Measurements from ENCODE around the gene BTNL9.
"Not testable (repeated sequence)": the region's sequence is repeated elsewhere in the genome, so short reads cannot be mapped to it uniquely, and the experiment has no call there.

Gene BTNL9

DNA sequence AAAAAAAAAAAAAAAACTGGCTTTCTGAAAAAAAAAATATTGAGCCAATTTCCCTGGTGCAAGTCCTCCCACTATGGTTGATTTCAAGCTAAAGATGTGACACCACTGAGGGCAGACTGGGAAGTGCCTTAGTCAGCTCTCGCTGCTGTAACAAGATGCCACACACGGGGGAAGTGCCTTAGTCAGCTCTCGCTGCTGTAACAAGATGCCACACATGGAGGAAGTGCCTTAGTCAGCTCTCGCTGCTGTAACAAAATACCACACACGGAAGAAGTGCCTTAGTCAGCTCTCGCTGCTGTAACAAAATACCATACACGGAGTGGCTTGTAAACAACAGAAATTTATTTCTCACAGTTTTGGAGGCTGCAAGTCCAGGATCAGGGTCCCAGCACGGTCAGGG, 23.4 kb downstream of the BTNL9 start:
- DNase-seq = no peak

DNA sequence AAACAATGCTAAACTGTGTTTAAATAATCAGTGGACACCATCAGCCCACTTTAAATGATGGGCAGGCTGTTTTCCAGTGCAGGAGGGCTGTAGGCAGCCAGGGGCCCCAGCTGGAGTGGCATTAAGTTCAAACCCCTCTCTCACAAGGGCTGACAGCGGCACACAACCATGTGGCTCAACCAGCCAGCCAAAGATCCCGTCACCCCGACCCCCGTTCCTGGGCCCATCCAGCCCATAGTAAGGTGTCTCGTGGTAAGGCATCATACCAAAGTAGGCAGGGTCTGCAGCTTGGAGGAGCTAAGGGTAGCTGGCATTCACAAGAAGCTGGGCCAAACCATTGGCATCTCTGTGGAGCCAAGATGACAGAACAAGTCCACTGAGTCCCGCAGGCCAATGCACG, 24.9 kb downstream of the BTNL9 start:
- DNase-seq = no peak

DNA sequence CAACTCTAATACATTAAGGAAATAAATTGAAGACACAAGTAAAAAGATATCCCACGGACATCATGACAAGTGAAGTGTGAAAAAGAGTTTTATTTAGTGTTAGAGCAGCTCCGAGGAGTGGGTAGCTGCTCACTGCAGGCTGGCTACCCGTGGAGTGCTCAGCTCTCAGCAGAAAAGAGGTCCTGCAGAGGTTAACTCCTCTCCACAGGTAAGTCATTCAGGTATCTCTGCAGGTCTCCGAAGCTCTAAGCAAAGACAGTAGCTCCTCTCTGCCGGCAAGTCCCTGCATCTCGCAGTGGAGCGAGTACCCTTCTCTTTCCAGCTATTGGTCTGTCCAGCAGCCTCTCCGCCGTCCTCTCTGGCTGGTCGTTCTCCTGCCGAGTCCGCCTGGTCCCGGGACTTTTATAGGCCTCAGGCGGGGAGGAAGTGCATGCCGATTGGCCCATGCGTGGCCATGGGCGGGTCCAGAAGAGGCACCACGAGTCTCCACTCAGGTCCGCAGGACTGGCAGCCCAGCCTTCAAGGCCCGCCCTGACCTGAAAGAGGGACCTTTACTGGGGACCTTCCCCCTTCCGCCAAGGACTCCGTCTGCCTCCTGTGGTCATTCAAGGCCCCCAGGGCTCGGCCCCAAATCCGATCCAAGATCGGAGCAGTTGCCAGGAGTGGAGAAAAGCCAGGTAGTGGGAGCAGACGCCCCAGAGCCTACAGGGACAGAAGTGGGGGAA, 29.9 kb downstream of the BTNL9 start:
- DNase-seq = no peak

DNA sequence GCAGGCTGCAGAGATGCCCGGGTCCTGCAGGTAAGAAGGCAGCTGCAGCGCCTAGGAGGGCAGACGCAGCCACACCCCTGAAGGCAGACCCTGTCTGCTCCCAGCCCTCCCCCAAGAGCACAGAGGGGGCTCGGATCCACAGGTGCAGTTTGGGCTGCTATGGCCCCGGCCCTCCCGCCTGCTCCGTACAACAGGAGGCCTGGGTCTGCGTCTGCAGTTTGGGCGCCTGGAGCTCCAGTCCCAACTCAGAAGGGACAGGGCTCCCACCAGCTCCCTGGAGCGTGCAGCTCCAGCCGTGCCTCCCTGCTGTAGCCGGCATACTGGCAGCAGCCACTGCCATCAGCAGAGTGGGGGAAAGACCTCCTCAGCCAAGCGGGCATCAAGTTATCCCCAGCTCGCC, 30.5 kb downstream of the BTNL9 start:
- no peak for DNase-seq

DNA sequence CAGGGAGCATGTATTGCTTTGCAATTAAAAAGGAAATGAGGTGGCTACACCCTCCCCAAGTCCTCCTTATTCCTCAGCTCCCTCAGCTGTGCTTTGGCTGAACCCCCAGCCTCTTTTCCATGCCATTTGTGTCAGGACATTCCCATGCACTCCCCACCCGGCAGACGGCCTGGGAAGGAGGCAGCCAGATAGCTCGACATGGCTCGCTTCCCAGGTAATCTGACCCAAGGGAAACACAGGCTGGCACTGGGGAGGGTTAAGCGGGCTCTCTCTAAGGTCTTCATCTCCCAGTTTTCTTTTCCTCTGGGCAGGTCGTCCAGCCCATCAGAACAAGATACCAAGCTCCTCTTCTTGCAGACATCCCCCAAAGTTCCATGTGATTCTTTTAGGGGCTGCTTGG, 31.2 kb downstream of the BTNL9 start:
- no peak for DNase-seq

DNA sequence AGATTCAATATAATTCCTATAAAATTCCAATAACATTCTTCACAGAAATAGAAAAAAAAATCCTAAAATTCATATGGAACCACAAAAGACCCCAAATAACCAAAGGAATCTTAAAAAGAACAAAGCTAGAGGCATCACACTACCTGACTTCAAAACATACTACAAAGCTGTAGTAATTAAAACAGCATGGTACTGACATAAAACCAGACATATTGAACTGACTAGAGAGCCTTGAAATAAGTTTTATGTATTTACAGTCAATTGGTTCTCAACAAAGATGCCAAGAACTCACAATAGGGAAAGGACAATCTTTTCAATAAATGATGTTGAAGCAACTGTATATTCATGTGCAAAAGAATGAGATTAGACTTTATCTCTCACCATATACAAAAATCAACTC, 36.9 kb downstream of the BTNL9 start:
- DNase-seq = no peak

DNA sequence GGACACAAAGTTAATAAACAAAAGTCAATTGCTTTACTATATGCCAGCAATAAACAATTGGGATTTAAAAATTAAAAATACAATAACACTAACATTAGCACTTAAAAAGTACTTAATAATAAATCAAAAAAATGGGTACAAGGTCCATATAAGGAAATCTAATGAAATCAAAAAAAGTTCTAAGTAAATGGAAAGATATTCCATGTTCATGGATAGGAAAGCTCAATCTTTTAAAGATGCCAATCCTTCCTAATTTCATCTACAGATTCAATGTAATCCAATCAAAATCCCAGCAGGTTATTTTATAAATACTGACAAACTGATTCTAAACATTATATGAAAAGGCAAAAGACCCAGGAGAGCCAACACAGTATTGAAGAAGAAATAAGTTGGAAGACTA, 41.9 kb downstream of the BTNL9 start:
- DNase-seq = no peak

DNA sequence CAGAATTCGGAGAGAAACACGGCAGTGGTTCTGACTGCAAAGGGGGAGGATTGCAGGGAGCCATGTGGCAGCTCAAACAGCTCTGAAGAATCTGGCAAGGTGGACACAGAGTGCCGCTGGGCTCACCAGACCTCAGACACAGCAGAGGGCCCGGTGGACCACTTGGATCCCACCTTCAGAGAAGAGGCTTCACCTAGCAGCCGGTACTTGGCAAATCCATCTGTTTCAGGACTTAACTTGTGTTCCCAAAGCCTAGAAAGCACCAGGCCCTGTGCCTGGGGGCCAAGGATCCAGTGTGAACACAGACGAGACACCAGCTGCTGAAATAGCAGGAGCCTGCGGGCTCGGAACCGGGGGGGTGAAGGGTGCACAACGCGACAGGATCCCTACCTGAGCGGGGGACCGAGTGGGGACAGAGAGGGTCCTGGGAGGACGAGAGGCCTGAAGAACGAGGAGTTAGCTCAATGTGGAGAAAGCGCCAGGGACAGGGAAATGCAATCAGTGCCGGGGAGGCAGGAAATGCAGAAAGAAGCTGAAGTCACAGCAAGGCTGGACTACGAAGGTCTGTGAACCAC, 44.6 kb downstream of the BTNL9 start:
- DNase-seq = no peak

DNA sequence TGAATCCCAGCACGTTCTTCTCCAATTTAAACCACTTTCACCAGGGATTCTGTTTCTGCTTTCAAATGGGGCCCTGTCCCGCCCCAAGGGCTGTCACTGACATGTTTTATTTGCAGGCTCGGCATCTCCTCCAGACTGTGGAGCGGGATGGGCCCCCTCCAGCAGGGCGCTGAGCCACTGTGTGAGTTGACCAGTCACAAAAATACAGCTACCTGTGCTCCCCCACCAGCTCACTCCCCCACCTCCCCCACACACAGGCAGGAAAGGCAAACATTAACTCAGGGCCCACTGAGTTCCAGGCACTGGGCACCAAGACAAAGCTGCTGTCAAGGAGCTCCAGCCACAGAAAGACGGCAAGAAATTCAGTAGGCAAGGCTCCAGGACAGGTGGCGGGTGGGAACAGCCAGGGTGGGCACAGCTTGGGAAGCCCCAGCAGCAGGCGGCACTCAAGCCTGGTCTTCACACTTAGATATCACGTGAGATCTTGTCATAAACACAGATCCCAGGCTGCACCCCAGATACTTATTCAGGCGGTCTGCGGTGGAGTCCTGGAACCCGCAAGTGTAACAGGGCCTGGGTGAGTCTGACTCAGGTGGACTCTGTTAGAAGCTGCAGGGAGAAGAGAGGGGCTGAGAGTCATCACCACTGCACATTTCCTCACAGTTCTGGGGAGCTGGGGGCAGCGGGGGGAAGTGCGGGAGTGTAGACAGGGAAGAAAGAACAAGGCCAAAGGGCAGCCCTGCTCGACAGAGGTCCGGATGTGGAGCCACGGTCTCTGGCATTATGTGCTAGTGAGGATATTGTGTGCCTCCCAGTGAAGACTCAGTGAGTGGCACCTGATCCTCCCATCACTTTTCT, 46.2 kb downstream of the BTNL9 start:
- no peak for DNase-seq

DNA sequence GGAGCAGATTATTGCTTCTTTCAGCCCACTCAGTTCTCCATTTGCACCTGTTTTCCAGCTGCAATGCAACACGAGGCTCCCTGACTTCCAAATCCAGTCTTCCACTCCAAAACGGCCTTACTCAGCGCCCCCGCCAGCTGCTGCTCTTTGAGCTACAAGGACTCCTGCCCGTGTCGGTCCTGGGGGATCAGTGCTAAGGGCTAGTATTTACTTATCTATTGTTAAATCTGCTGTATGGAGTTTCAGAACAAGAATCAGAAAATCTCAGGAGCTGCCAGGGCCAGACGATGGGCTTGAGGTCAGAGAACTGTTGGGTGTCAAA, 46.8 kb downstream of the BTNL9 start:
- DNase-seq = no peak

DNA sequence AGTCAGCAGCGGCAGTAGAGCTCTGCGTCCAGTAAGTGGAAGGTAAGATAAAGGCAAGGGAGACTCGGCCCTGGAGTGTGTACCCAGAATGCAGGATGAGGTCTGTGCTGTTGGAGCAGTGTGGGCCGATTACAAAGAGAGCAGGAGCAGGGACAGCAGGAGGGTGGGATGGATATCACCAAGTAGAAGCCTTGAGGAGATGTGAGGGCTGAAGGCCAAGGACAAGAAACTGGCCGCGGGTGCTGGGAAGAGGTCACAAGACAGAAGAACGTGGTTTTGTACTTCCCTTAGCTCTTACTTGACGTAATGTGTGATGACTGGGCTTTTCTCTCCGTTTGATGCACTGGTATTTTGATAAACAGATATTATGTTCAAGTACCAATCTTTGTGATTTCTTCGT, 47.2 kb downstream of the BTNL9 start:
- DNase-seq = no peak

DNA sequence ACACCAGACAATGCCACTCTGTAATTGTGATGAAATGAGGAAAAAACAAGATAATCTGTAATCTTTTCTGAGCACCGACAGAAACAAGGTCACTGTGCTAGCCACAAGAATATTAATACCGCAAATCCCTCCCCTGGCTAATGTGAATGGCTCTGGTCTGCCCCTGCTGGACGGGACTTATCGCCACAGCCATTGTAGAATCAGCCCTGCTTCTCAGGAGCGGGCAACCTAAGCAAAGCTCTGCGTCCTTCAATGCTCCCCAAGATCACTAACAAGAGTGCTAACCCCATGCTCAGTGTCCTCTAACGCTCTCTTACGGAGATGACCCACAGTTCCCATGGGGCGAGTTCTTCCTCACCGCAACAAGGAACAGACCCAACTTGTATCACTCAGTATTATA, 48.2 kb downstream of the BTNL9 start:
- DNase-seq = no peak

DNA sequence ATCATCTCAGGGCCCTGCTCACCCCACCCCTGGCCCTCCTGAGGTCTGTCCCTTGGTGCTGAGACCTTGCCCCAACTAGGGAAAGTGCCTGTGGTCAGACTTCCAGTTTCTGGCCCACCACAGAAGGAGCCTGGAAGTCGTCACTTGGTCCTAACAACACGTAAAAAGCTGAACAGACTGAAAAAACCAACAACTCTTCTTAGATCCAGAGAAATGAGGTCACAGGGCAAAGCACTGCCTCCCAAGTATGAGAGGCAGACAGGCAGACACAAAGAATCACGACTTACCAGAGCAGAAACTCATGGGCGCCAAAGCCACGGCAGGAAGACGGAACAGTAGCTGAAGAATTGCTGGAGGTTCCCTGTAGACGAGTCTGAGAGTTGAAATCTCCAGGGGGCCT, 52.4 kb downstream of the BTNL9 start:
- DNase-seq = no peak

DNA sequence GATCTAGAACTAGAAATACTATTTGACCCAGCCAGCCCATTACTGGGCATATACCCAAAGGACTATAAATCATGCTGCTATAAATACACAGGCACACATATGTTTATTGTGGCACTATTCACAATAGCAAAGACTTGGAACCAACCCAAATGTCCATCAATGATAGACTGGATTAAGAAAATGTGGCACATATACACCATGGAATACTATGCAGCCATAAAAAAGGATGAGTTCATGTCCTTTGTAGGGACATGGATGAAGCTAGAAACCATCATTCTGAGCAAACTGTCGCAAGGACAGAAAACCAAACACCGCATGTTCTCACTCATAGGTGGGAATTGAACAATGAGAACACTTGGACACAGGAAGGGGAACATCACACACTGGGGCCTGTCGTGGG, 55.1 kb downstream of the BTNL9 start:
- DNase-seq = not testable (repeated sequence)

DNA sequence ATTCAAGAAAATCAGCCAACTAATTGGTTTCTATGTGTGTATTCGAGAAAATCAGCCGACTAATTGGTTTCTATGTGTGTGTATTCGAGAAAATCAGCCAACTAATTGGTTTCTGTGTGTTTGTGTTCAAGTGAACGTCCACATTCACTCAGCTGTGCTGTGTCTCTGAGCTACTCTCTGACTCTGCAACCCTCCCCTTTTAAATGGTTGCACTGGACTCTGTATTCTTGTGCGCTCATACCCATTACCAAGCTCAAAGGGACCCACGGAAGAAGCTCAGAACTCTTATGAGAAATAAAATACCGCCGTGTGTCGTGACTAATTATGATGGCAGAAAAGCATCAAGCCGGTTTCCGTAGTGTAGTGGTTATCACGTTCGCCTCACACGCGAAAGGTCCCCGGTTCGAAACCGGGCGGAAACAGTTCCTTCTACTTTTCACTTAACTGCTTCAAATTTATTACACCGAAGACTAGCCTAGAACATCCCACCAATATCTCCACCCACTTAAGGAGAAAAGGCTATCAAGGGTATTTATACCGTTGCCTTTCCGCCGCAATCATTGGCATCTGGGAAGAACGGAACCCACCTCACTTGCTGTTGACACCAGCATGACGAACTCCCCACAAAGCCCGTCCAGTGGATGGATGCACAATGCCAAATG, 56.8 kb downstream of the BTNL9 start:
- not testable (repeated sequence) for DNase-seq

DNA sequence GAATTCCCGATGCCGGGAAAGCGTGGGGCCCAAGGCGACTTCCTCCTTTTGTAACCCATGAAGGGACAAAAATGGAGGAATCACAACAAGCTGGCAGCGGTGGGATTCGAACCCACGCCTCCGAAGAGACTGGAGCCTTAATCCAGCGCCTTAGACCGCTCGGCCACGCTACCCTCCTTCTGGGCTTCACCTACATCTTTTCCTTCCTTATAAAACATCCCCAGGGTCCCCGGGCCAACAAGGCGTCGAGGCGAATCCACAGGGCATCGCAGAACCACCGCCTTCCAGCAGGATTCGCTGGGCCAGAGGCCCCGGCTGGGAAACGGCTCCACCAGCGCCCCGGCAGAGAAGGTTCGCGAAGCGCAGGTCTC, 57.3 kb downstream of the BTNL9 start:
- not testable (repeated sequence) for DNase-seq

DNA sequence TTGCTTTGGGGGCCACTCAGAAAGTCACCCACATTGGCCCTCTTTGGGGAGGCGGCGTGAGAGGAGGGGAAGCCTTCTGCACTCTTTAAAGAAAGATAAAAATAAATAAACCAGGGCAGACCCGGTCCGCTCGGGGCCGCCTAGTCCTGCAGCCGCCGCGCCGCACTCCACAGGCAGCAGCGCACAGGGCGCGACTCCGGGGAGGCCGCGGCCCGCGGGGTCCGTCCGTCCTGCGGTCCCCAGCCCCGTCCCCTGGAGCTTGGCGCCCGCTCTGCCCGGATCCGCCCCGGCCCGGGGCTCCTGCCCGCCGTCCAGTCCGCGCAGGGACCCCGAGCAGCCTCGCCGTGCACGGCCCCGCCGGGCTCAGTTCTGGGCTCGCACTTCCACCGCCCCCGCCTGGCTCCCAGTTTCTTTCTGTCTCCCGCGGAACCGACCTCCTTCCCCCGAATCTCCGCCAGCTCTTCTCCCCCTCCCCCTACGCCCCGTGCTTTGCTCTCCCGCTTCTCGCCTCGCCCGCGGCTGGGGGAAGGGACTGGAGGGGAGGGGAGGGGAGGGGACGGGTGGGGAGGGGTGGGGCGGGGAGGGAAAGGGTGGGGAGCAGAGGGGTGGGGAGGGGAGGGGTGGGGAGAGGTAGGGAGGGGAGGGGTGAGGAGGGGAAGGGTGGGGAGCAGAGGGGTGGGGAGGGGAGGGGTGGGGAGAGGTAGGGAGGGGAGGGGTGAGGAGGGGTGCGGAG, 57.9 kb downstream of the BTNL9 start:
- DNase-seq = not testable (repeated sequence)

DNA sequence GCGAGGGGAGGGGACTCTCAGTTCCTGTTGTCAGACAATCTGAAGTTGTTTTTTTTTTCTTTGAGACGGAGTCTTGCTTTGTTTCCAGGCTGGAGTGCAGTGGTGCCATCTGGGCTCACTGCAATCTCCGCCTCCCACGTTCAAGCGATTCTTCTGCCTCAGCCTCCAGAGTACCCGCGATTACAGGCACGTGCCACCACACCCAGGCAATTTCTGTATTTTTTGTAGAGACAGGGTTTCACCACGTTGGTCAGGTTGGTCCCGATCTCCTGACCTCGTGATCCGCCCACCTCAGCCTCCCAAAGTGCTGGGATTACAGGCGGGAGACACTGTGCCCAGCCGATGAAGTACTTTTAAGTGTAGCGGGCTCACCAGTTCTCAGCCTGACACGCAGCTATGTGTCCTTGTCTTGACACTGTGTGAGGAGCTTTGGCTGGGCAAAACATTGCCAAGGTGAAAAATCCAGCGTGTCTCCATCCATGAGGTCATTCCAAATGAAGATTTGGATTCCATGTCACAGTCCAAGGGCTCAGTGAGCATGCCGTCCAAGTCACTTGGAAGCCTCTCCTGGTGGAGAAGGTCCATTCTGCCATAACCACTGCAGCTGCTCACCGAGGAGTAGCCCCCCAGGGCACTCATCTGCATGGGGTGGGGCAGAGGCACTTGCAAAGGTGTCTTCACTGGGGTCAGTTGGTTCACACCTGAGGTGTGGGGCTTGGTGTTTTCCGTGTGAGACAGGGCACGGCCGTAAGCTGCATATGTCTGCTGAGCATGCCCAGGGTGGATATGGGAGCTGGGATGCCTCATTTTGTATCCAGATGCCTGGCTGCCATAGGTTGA, 58.9 kb downstream of the BTNL9 start:
- DNase-seq = no peak

DNA sequence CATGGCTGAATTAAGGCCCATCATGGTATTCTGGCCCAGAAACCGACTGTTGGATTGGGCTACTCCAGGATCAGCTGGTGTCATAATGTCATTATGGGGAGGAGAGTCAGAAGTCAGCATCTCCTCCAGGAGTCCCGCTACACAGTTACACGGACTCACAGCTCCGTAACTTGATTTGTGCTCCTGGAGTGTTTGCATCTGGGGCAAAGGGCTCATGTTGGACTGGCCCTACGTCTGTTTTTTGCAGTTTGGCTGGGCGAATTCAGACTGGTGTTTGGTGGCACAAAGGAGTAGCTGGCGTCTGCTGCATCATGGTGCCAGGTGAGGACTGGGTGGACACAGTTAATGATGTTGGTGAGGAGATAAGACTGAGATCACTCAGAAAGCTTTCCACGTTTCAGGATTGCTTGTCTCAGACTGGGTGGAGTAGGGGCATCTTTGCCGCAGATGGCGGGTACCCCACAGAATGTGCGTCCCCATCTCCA, 59.6 kb downstream of the BTNL9 start:
- no peak for DNase-seq

DNA sequence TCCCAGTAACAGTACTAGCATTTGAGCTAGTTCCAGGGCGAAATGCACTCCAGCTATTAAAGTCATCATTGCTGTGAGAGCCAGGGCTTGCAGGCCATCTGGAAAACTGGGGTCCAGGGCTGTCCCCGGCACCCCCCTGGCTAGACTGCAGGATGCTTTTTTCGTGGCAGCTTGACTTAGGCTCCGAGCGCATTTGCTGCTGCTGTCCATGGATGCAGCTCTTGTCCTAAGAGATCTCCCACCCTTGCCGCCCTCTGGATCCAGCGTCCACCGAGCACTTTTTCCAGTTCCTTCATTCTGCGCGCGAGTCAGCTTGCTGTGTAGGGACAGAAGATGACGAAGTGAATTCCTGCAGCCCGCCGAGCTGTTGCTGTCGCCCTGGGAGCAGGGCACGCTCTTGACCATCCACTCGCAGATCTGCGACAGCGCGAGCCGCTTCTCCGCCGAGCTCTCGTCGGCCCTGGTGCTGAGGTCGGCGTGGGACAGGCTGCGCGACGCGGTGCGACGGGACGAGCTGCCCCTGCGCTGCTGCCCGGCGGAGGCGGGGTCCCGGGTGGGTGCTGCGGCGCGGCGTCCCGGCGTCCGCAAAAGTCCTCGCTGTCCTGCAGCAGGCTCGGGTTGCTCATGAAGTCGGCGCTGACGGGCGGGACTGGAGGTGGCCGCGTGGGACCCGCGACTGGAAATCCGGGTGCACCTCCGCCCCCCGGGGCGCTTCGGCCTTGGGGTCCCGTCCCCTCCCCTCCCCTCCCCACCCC, 60.2 kb downstream of the BTNL9 start:
- DNase-seq = no peak

DNA sequence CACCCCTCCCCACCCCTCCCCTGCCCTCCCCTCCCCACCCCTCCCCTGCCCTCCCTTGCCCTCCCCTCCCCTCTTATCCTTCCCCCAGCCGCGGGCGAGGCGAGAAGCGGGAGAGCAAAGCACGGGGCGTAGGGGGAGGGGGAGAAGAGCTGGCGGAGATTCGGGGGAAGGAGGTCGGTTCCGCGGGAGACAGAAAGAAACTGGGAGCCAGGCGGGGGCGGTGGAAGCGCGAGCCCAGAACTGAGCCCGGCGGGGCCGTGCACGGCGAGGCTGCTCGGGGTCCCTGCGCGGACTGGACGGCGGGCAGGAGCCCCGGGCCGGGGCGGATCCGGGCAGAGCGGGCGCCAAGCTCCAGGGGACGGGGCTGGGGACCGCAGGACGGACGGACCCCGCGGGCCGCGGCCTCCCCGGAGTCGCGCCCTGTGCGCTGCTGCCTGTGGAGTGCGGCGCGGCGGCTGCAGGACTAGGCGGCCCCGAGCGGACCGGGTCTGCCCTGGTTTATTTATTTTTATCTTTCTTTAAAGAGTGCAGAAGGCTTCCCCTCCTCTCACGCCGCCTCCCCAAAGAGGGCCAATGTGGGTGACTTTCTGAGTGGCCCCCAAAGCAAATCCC, 61.1 kb downstream of the BTNL9 start:
- DNase-seq = not testable (repeated sequence)

Data from GF-D8 (cell line).